DND-41 (cell line): ENCODE measurements around the gene TNS1.

Source experiments
- EZH2 ChIP-seq: IDR thresholded peaks from 3 replicates; pipeline ENCODE4 v1.6.1; 2012; ENCODE audit warnings: borderline replicate concordance, low read depth, mild to moderate bottlenecking, moderate library complexity, low read length, inconsistent platforms; ENCODE audit not compliant: severe bottlenecking
- TF ChIP-seq, protein P1 (sequence below): IDR thresholded peaks from 2 replicates; pipeline ENCODE4 v1.5.1; 2012; ENCODE audit warnings: borderline replicate concordance, low read length, moderate library complexity, mild to moderate bottlenecking; ENCODE audit not compliant: poor library complexity, severe bottlenecking; ENCODE audit errors: extremely low read depth

DNA sequence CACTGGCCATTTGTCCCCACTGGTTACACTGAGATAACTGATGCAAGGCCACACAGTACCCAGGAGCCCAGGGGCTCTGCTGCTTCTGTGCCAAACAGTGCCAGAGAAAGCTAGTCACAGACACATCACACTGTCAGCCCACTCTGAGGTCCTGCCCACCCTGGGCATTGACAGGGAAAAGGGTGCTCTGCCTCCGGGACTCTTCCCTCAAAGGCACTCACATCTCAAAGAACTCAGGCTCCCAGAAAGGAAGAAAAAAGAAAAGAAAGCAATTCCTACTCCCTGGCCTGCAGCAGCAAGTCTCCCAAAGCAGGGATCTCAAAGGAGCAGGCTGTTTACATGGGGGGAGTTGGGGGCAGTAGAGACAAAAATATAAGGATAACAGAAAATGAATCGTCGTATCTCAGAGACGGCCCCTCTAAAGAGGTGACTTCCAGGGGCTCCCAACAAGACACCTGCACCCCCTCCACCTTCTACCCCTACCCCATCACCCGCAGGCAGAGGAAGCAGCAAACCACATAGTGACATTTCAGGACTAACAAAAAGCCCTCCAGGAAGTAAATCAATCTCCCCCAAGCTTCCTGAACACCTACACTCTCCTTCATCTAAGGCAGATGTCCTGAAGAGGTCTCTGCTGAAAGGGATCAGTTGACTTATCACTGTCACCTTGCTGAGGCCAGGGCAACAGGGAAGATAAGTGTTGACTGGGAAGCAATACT lies 247.6 kb downstream of the TNS1 start:
- TF ChIP-seq, protein P1, sequence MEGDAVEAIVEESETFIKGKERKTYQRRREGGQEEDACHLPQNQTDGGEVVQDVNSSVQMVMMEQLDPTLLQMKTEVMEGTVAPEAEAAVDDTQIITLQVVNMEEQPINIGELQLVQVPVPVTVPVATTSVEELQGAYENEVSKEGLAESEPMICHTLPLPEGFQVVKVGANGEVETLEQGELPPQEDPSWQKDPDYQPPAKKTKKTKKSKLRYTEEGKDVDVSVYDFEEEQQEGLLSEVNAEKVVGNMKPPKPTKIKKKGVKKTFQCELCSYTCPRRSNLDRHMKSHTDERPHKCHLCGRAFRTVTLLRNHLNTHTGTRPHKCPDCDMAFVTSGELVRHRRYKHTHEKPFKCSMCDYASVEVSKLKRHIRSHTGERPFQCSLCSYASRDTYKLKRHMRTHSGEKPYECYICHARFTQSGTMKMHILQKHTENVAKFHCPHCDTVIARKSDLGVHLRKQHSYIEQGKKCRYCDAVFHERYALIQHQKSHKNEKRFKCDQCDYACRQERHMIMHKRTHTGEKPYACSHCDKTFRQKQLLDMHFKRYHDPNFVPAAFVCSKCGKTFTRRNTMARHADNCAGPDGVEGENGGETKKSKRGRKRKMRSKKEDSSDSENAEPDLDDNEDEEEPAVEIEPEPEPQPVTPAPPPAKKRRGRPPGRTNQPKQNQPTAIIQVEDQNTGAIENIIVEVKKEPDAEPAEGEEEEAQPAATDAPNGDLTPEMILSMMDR: no peak
- TF ChIP-seq EZH2: no peak
